Stomach smooth muscle (tissue), 2 donors: Measurements from ENCODE around the gene ATOH8.
"Not testable (repeated sequence)": the region's sequence is repeated elsewhere in the genome, so short reads cannot be mapped to it uniquely, and the experiment has no call there.

ENCODE experiments used
- H3K27ac ChIP-seq: one replicate; pipeline ENCODE4 v1.7.0; 2013; ENCODE audit warnings: mild to moderate bottlenecking, low read length, inconsistent platforms
- H3K27me3 ChIP-seq, 2 donors: one replicate each; pipeline ENCODE4 v1.7.0; 2013; ENCODE audit warnings: low read length in 2 of 2; ENCODE audit not compliant: insufficient read depth in 2 of 2, control insufficient read depth in 1 of 2
- H3K36me3 ChIP-seq, 2 donors: one replicate each; pipeline ENCODE4 v1.7.0; 2013; ENCODE audit warnings: low read length in 2 of 2; ENCODE audit not compliant: control insufficient read depth in 2 of 2, insufficient read depth in 2 of 2
- H3K4me1 ChIP-seq: one replicate; pipeline ENCODE4 v1.7.0; 2013; ENCODE audit warnings: low read length; ENCODE audit not compliant: control insufficient read depth, insufficient read depth
- H3K4me3 ChIP-seq, 2 donors: one replicate each; pipeline ENCODE4 v1.7.0; 2013; ENCODE audit warnings: low read length in 2 of 2
- H3K9ac ChIP-seq, 2 donors: one replicate each; pipeline ENCODE4 v1.7.0; 2013; ENCODE audit warnings: low read length in 2 of 2, mild to moderate bottlenecking in 1 of 2
- H3K9me3 ChIP-seq, 2 donors: one replicate each; pipeline ENCODE4 v1.7.0; 2013; ENCODE audit warnings: low read length in 2 of 2; ENCODE audit not compliant: control insufficient read depth in 2 of 2
- donor health status: healthy.
- donor health status: Pancreatic carcinoma.

ATOH8 gene

DNA sequence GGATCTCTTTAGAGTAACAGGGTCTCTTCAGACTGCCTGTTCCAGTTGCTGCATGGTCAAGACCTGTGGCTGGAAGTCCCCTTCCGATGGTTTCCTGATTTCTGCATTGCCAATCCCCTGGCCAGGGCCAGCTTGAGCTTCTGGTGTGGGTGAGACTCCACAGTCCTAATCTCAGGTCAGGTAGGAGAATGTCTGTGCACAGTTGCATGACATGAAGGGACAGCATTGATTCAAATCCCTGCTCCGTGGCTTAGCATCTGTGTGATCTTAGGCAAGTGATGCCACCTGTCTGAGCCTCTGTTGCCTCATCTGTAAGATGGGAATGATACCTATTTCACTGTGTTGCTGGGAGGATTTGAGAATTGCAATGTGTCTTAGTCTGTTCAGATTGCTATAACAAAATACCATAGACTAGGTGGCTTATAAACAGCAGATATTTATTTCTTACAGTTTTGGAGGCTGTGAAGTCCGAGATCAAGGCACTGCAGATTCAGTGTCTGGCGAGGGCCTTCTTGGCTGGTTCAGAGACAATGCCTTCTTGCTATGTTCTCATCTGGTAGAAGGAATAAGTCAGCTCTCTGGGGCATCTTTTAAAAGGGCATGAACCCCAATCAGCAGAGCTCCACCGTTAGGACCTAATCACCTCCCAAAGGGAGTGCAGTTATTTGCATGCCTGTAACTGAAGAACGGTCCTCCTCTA lies 66.2 kb downstream of the ATOH8 start:
- Histone ChIP-seq H3K9me3 (no peaks in the 10 kb centered on the region), H3K4me1 (no peaks in the 10 kb centered on the region), H3K9ac (no peak overlapping the region), H3K27ac (no peak overlapping the region), H3K4me3 (no peak overlapping the region), H3K27me3 (no peaks in the 10 kb centered on the region), H3K36me3 (no peaks in the 10 kb centered on the region)

DNA sequence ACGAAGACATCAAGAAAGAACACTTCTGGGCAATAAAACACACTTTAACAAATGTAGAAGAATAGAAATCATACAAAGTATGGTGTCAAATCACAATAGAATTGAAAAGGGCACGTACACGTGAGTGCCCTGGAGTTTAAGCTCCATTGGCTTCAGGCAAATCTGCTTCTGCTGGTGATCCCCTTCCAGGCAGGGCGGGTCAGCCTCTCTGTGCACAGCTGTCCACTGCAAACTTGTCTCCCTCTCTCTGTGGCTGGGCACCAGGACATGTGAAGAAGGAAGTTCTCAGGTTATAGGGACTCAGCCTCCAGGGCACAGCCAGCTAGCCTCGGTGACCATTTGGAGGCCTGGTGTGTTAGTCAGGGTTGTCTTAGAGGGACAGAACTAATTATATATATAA lies 69.0 kb downstream of the ATOH8 start:
- Histone ChIP-seq H3K9ac (no peak overlapping the region), H3K36me3 (no peaks in the 10 kb centered on the region), H3K4me3 (no peak overlapping the region), H3K27ac (no peak overlapping the region), H3K4me1 (peaks cover 7% of the 10 kb centered on the region), H3K9me3 (no peaks in the 10 kb centered on the region), H3K27me3 (no peaks in the 10 kb centered on the region)

GRCh38 chr2:85823951-85824350 lies 70.2 kb downstream of the ATOH8 start:
- H3K9ac ChIP-seq = no peak overlapping the region
- H3K27me3 ChIP-seq = no peaks in the 10 kb centered on the region
- no peak overlapping the region for H3K27ac ChIP-seq

GRCh38 chr2:85826990-85827878 lies 73.4 kb downstream of the ATOH8 start:
- Histone ChIP-seq H3K36me3 (no peaks in the 10 kb centered on the region), H3K27ac (no peak overlapping the region), H3K4me3 (peak overlapping the region; percentile 55 to 67), H3K9me3 (no peaks in the 10 kb centered on the region), H3K27me3 (no peaks in the 10 kb centered on the region), H3K4me1 (peaks cover 7% of the 10 kb centered on the region), H3K9ac (no peak overlapping the region)

More at GRCh38 chr2:85823951-85824350, 70.2 kb downstream of the ATOH8 start:
- Histone ChIP-seq H3K4me1 (peaks cover 7% of the 10 kb centered on the region), H3K9me3 (no peaks in the 10 kb centered on the region), H3K4me3 (no peak overlapping the region), H3K36me3 (no peaks in the 10 kb centered on the region)

DNA sequence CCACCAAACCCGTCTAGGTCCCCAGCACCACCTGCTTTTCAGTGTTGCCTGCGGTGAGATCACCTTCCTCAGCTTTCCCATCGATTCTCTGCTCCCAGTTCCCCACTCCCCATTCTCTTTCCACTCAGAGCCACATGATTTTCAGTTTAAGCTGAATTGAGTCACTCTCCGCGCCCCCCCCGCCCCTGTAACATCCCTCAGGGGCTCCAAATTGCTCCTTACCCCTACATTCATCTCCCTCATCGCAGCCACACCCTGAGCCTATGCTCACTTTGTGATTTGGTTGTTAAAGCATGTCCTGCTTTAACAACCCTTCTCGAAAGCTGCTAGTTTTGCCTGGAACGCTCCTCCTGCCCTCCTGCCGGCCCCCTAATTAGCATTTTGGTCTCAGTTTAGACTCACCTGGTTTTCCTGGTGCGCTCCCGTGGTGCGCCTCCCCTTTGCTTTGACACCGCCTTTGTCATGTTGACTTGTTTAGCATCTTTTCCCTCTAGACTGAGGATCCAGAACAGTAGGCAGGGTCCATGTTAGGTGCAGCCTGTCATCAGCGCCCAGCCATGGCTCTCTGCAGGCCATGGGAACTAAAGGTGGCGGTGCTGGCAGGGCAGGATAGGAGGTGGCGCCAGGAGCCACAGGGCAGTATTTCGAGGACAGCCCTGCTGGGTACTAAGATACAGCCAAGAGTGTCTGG lies 74.2 kb downstream of the ATOH8 start:
- Histone ChIP-seq H3K4me3 (peak overlapping the region; percentile 55 to 67), H3K4me1 (peaks cover 7% of the 10 kb centered on the region), H3K9ac (no peak overlapping the region), H3K9me3 (no peaks in the 10 kb centered on the region), H3K27me3 (no peaks in the 10 kb centered on the region), H3K27ac (no peak overlapping the region), H3K36me3 (no peaks in the 10 kb centered on the region)

GRCh38 chr2:85828725-85829124 lies 74.9 kb downstream of the ATOH8 start:
- Histone ChIP-seq H3K4me3 (no peak overlapping the region), H3K36me3 (no peaks in the 10 kb centered on the region), H3K27me3 (no peaks in the 10 kb centered on the region), H3K9ac (no peak overlapping the region), H3K27ac (no peak overlapping the region), H3K9me3 (no peaks in the 10 kb centered on the region), H3K4me1 (peaks cover 7% of the 10 kb centered on the region)

DNA sequence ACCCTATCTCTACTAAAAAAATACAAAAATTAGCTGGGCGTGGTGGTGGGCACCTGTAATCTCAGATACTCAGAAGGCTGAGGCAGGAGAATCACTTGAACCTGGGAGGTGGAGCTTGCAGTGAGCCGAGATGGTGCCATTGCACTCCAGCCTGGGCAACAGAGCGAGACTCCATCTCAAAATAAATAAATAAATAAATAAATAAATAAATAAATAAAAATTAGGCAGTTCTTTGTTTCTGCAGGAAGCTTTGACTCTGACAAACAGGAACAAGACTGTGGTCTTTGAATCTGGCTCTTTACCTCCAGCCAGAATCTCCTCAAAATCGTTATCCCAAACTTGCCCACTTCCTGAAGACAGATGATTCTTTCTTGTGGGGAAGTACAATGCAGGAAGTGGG lies 75.6 kb downstream of the ATOH8 start:
- not testable (repeated sequence) for H3K4me1 ChIP-seq, H3K27ac ChIP-seq, H3K9ac ChIP-seq, H3K4me3 ChIP-seq, H3K9me3 ChIP-seq, H3K27me3 ChIP-seq, H3K36me3 ChIP-seq

DNA sequence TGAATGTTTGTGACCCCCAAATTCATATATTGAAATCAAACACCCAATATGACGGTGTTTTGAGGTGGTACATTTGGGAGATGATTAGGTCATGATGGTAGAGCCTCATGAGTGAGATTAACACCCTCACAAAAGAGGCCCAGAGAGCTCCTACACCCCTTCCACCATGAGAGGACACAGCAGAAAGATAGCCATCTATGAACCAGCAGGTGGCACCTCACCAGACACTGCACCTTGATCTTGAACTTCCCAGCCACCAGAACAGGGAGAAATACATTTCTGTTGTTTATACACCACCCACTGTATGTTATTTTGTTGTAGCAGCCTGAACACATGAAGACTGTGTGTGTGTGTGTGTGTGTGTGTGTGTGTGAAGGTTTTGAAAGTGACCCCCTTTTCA lies 76.9 kb downstream of the ATOH8 start:
- H3K27me3 ChIP-seq = no peaks in the 10 kb centered on the region
- H3K36me3 ChIP-seq = no peaks in the 10 kb centered on the region
- H3K9me3 ChIP-seq = no peaks in the 10 kb centered on the region
- no peak overlapping the region for H3K9ac ChIP-seq
- H3K27ac ChIP-seq = no peak overlapping the region
- H3K4me3 ChIP-seq = no peak overlapping the region
- H3K4me1 ChIP-seq = peaks cover 7% of the 10 kb centered on the region

DNA sequence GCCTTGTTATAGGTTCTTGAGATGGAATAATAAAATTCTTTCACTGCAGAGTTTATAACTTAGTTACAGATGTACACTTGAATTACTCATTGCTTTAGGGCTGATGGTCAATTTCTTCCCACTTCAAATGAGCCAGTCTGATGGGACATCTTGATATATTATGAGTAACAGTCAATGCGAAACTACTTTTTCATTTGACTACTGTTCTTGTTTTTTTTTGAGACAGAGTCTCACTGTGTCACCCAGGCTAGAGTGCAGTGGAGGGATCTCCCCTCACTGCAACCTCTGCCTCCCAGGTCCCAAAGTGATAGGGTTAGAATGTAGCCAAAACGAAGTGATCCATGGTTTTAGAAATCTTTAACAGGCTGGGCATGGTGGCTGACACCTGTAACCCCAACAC lies 77.9 kb downstream of the ATOH8 start:
- H3K4me1 ChIP-seq = peaks cover 7% of the 10 kb centered on the region
- no peak overlapping the region for H3K9ac ChIP-seq
- no peaks in the 10 kb centered on the region for H3K9me3 ChIP-seq
- H3K27me3 ChIP-seq = no peaks in the 10 kb centered on the region
- no peak overlapping the region for H3K4me3 ChIP-seq
- no peaks in the 10 kb centered on the region for H3K36me3 ChIP-seq
- no peak overlapping the region for H3K27ac ChIP-seq

DNA sequence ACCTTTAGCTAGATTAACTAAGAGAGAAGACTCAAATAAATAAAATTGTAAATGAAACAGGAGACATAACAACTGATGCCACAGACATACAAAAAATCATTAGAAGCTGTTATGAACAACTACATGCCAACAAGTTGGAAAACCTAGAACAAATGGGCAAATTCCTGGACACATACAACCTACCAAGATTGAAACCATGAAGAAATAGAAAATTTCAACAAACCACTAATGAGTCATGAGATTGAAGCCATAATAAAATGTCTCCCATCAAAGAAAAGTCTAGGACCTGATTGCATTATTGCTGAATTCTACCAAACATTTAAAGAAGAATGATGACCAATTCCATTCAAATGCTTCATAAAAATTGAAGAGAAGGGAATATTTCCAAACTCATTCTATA lies 80.7 kb downstream of the ATOH8 start:
- Histone ChIP-seq H3K27me3 (no peaks in the 10 kb centered on the region), H3K9me3 (no peaks in the 10 kb centered on the region), H3K9ac (no peak overlapping the region), H3K4me1 (no peaks in the 10 kb centered on the region), H3K36me3 (peaks cover 0 to 2% of the 10 kb centered on the region in 2 donors), H3K4me3 (no peak overlapping the region), H3K27ac (no peak overlapping the region)
